Vagina (tissue), 2 donors: Measurements from ENCODE around the gene FAM156A. TPM values are rescaled to one million over a fixed set of nuclear protein-coding genes. Genes with fewer than 3 reads are reported as not detected.
"Not testable (repeated sequence)": the region's sequence is repeated elsewhere in the genome, so short reads cannot be mapped to it uniquely, and the experiment has no call there.

Source experiments
- DNase-seq, 2 donors: peaks; one replicate each; pipeline ENCODE4 v3.0.0-alpha.2; 2017; ENCODE audit errors: extremely low spot score in 2 of 2
- H3K27ac ChIP-seq: fragments of 200-600 bp; sonication (generic); one replicate; pipeline ENCODE4 v1.5.1; 2019
- H3K27me3 ChIP-seq: fragments of 200-600 bp; sonication (generic); one replicate; pipeline ENCODE4 v1.5.1; 2019
- H3K36me3 ChIP-seq, 2 donors: fragments of 200-600 bp; sonication (generic); one replicate each; pipeline ENCODE4 v1.5.1; 2017 to 2019
- H3K4me1 ChIP-seq: fragments of 200-600 bp; sonication (generic); one replicate; pipeline ENCODE4 v1.5.1; 2019
- H3K4me3 ChIP-seq, 2 donors: fragments of 200-600 bp; sonication (generic); 1 replicate in 1 of 2; 2 replicates in 1 of 2; pipeline ENCODE4 v1.5.1; 2016 to 2019
- H3K9me3 ChIP-seq: fragments of 200-600 bp; sonication (generic); one replicate; pipeline ENCODE4 v1.5.1; 2019
- POLR2A ChIP-seq, 2 donors: fragments of 450-650 bp; IDR thresholded peaks; one replicate each; pipeline ENCODE4 v1.6.1; 2017; ENCODE audit warnings: antibody characterized with exemption in 2 of 2, mild to moderate bottlenecking in 2 of 2, moderate library complexity in 2 of 2
- POLR2AphosphoS5 ChIP-seq, 2 donors: sonication (generic); formaldehyde crosslinking; IDR thresholded peaks; one replicate each; pipeline ENCODE4 v1.9.0; 2017; ENCODE audit warnings: antibody characterized with exemption in 2 of 2, mild to moderate bottlenecking in 2 of 2, low read depth in 1 of 2; ENCODE audit not compliant: insufficient read depth in 1 of 2
- intact Hi-C: fragments of 100-400 bp; cut with DNase I; formaldehyde crosslinking; loops from one replicate; pipeline ENCODE4 v1.15.1; 2023
- total RNA-seq: library from RNA; depleted of rRNA; stranded (reverse); fragments of >200 nt; gene quantifications from one replicate; pipeline ENCODE4 v1.2.3, GENCODE V29; 2016
- TF ChIP-seq, protein P1 (sequence below), 3 experiments: fragments of 450-650 bp in 2 of 3; fragments of 200-600 bp in 1 of 3; sonication (generic) in 1 of 3; IDR thresholded peaks; one replicate each; pipeline ENCODE4 v1.5.1; 2017 to 2019; ENCODE audit warnings: antibody characterized with exemption in 3 of 3, mild to moderate bottlenecking in 2 of 3, moderate library complexity in 2 of 3

The FAM156A gene
- total RNA-seq, 1 donor from 2014 or later, result 14.7 TPM

DNA sequence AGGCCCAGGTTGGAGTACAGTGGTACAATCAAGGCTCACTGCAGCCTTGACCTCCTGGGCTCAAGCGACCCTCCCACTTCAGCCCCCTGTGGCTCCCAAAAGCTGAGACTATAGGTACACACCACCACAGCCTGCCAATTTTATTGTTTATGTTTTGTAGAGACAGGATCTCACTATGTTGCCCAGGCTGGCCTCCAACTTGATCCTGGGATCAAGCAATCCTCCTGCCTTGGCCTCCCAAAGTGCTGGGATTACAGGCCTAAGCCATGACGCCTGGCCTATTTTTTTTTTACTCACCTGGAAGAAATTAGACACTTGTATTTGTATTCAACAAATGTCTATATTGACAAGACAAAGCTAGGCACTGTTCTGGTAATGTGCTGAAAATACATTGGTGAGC is 25.1 kb downstream of the FAM156A start:
- H3K4me3 ChIP-seq, result no peak overlapping the region
- no peaks in the 10 kb centered on the region for H3K9me3 ChIP-seq
- DNase-seq, result no peak
- TF ChIP-seq, protein P1, sequence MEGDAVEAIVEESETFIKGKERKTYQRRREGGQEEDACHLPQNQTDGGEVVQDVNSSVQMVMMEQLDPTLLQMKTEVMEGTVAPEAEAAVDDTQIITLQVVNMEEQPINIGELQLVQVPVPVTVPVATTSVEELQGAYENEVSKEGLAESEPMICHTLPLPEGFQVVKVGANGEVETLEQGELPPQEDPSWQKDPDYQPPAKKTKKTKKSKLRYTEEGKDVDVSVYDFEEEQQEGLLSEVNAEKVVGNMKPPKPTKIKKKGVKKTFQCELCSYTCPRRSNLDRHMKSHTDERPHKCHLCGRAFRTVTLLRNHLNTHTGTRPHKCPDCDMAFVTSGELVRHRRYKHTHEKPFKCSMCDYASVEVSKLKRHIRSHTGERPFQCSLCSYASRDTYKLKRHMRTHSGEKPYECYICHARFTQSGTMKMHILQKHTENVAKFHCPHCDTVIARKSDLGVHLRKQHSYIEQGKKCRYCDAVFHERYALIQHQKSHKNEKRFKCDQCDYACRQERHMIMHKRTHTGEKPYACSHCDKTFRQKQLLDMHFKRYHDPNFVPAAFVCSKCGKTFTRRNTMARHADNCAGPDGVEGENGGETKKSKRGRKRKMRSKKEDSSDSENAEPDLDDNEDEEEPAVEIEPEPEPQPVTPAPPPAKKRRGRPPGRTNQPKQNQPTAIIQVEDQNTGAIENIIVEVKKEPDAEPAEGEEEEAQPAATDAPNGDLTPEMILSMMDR (IDR thresholded peaks at IDR 0.05), result no peak
- TF ChIP-seq POLR2A (IDR thresholded peaks at IDR 0.05) (no peak), POLR2AphosphoS5 (IDR thresholded peaks at IDR 0.05; ENCODE audit: insufficient read depth in 1 of 2, low read depth in 1 of 2) (no peak)
- H3K27ac ChIP-seq, result no peak overlapping the region
- peaks cover 7% of the 10 kb centered on the region for H3K4me1 ChIP-seq
- no peaks in the 10 kb centered on the region for H3K27me3 ChIP-seq
- no peaks in the 10 kb centered on the region for H3K36me3 ChIP-seq
- intact Hi-C loops, result no loop called here

DNA sequence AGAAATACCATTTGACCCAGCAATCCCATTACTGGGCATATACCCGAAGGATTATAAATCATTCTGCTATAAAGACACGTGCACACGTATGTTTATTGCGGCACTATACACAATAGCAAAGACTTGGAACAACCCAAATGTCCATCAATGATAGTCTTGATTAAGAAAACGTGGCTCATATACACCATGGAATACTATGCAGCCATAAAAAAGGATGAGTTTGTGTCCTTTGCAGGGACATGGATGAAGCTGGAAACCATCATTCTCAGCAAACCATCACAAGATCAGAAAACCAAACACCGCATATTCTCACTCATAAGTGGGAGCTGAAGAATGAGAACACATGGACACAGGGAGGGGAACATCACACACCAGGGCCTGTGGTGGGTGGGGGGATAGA is 28.1 kb downstream of the FAM156A start:
- H3K27ac ChIP-seq, H3K27me3 ChIP-seq, H3K4me3 ChIP-seq, DNase-seq, H3K4me1 ChIP-seq, intact Hi-C loops, H3K36me3 ChIP-seq, H3K9me3 ChIP-seq: not testable (repeated sequence)

DNA sequence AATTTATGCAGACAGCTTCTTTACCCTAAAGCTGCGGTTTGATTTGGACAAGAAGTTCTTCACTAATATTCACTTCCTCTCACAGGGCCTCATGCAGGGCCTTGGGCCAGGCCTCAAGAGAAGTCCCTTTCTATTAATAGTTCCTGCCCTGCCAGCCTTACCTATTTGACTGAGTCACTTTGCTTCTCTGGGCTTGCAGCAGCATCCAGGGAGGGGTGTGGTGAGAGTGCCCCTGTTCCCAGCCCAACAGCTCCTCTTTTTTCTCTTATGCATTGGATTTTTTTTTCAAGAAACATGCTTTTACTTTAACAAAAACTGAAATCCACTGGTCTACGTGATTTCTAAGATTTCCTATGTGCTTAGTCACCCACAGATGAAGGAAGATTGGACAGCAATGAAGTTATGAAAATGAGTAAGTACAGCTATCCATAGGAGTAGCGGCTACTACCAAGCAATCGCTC is 34.5 kb downstream of the FAM156A start:
- DNase-seq, result no peak
- no peak overlapping the region for H3K27ac ChIP-seq
- intact Hi-C loops, result no loop called here

DNA sequence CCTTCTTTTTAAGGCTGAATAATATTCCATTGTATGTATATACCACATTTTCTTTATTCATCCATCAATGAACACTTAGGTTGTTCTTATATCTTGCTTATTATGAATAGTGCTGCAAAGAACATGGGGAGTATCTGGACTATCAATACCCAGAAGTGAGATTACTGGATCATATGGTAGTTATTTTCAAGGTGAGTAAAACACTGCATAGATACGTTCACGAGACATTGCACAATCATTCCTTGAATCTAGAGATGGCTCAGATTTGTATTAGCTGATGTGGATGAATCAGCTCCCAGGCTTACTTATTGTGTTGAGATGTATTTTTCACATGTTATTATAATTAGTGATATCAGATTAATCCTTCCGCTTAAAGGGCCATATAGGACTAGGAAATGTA is 43.6 kb downstream of the FAM156A start:
- H3K4me1 ChIP-seq, DNase-seq, H3K9me3 ChIP-seq, intact Hi-C loops, H3K4me3 ChIP-seq, H3K27me3 ChIP-seq, H3K27ac ChIP-seq, H3K36me3 ChIP-seq: not testable (repeated sequence)

More for the DNA sequence above, 34.5 kb downstream of the FAM156A start:
- Histone ChIP-seq H3K36me3 (no peaks in the 10 kb centered on the region), H3K4me3 (no peak overlapping the region), H3K9me3 (no peaks in the 10 kb centered on the region), H3K27me3 (no peaks in the 10 kb centered on the region), H3K4me1 (peaks cover 12% of the 10 kb centered on the region)
- TF ChIP-seq POLR2A (IDR thresholded peaks at IDR 0.05), result no peak
- no peak for TF ChIP-seq POLR2AphosphoS5 (IDR thresholded peaks at IDR 0.05; ENCODE audit: insufficient read depth in 1 of 2, low read depth in 1 of 2)
- TF ChIP-seq, protein P1 (IDR thresholded peaks at IDR 0.05), result no peak

DNA sequence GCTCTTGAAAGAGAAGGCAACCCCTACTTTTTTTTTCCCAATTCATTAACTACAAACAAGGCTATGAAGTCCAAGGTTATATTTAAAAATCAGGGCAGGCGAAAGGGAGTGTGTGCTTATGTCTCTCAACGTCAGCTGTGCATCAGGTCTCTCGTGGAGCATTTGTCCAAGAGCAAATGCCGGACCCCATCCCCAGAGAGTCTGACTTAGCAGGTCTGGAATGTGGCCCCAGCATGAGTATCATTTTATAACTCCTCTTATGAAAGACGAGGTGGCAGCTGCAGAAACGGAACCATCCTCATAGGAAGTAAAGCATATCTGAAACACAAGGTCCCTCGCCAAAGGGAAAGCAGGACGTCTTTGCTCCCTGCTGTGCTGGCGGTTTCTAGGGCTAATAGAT is 44.6 kb downstream of the FAM156A start:
- H3K27ac ChIP-seq, H3K4me1 ChIP-seq, H3K9me3 ChIP-seq, intact Hi-C loops, H3K4me3 ChIP-seq, H3K36me3 ChIP-seq, H3K27me3 ChIP-seq, DNase-seq: not testable (repeated sequence)

DNA sequence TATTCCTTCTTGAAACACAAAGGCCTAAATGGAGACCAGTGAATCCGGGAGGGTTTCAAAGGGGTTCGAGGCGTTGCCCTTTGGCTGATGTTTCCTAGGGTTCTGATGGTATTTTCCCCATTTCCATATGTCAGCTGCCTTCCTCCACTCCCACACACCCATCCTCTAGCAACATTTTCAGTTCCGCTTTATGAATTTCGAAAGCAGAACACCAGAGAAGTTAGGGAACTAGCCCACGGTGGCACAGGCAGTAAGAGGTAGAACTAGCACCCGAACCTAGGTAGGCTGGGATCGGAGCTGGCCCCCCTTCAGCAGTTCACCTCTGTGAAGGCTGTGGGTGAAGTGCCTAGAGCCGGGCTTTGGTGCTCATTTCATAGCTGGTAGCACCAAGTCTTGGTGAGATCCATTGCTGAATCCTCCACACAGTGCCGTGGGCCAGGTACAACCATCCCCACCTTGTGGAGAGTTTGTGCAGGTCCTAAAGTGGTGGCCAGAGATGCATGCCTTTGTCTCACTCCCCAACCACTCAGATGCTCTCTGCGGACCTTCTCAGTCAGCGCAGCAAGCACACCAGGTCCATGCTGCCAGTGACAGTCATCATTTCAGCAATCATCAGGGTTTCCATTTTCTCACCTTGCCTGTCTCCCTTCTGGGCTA is 48.9 kb downstream of the FAM156A start:
- intact Hi-C loops, H3K27me3 ChIP-seq, H3K36me3 ChIP-seq, H3K4me3 ChIP-seq, H3K27ac ChIP-seq, H3K9me3 ChIP-seq, H3K4me1 ChIP-seq, DNase-seq: not testable (repeated sequence)

DNA sequence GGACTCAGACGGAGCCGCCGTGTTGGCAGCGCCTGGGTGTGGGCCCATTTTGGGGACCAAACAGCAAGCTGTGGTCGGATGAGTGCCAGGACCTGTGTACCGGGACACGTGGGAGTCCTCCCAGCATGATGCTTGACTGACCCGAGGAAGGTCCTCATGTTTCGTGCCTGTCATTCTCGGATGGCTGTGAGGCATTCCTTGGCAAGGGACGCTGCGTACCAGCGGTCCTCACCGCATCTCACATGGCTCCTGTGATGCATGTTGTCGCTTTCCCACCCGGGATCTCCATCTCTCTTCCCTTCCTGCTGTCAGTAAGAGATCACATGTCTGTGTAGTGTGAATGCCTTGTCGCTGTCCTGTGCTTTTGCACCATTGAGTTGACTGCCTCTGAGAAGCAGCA is 50.4 kb downstream of the FAM156A start:
- DNase-seq, H3K36me3 ChIP-seq, H3K27me3 ChIP-seq, intact Hi-C loops, H3K27ac ChIP-seq, H3K9me3 ChIP-seq, H3K4me3 ChIP-seq, H3K4me1 ChIP-seq: not testable (repeated sequence)

DNA sequence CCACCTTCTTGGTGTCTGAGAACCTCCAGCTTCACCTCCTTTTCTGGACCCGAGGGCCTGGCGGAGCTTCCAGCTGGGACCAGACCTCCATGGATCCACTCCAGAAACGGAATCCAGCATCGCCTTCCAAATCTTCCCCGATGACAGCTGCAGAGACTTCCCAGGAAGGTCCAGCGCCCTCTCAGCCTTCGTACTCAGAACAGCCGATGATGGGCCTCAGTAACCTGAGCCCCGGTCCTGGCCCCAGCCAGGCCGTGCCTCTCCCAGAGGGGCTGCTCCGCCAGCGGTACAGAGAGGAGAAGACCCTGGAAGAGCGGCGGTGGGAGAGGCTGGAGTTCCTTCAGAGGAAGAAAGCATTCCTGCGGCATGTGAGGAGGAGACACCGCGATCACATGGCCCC is 51.2 kb downstream of the FAM156A start:
- H3K4me3 ChIP-seq, H3K27ac ChIP-seq, intact Hi-C loops, H3K27me3 ChIP-seq, H3K9me3 ChIP-seq, DNase-seq, H3K4me1 ChIP-seq, H3K36me3 ChIP-seq: not testable (repeated sequence)

DNA sequence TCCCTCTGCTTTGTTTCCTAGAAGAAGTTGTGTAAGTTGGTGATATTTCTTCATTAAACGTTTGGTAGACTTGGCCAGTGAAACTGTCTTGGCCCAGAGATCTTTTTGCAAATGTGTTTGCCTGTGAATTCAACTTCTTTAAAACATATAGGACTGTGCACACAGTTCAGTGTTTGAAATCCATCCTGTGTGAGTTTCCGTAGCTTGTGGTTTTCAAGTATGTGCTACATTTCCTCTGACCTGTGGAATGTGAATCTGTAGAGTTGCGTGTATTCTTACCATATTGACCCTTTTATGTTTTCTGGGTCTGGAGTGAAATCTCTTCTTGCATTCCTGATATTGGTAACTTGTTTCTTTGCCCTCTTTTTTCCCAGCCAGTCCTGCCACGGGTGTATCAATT is 52.2 kb downstream of the FAM156A start:
- H3K4me3 ChIP-seq, H3K27me3 ChIP-seq, H3K27ac ChIP-seq, H3K36me3 ChIP-seq, H3K9me3 ChIP-seq, intact Hi-C loops, H3K4me1 ChIP-seq, DNase-seq: not testable (repeated sequence)

DNA sequence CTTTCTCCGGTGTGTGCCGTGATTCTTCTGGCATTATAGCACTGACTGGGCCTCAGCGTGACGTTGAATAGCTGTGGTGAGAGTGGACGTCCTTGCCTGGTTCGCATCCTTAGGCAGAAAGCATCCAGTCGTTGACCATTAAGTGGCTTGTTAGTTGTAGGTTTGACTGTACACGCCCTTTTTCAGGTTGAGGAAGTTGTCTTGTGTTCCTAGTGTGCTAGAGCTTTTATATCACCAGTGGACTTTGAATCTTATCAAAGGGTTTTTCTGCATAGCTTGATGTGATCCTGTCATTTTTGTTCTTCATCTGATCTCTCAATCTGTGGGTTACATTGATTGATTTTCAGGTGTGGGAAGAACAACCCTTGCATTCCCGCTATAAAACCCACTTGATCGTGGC is 52.8 kb downstream of the FAM156A start:
- H3K27ac ChIP-seq, H3K9me3 ChIP-seq, H3K27me3 ChIP-seq, DNase-seq, H3K4me1 ChIP-seq, H3K4me3 ChIP-seq, H3K36me3 ChIP-seq, intact Hi-C loops: not testable (repeated sequence)
